Astrocyte (in vitro differentiated cells and primary cell): ENCODE measurements around the gene ZNRF2. TPM values are rescaled to one million over a fixed set of nuclear protein-coding genes. Genes with fewer than 3 reads are reported as not detected.
A peak's percentile ranks its signal among the peaks of the same experiment; 100 is the strongest.

Experiments
- DNase-seq: peaks from one replicate; pipeline ENCODE4 v3.0.0-alpha.2; 2010; ENCODE audit warnings: low read depth
- FAIRE-seq: peaks from 2 replicates; lab custom pipeline; 2011; peaks lifted over from hg19 to GRCh38; lab: Jason Lieb, UNC
- H2AFZ ChIP-seq: 2 replicates; pipeline ENCODE4 v1.6.0; 2012; ENCODE audit warnings: low read depth, low read length, inconsistent platforms
- H3K27ac ChIP-seq: 2 replicates; pipeline ENCODE4 v1.5.1; 2011; ENCODE audit warnings: low read depth, low read length, inconsistent platforms
- H3K27me3 ChIP-seq: 2 replicates; pipeline ENCODE4 v1.6.0; 2011; ENCODE audit warnings: low read length, inconsistent platforms; ENCODE audit not compliant: insufficient read depth
- H3K36me3 ChIP-seq: 2 replicates; pipeline ENCODE4 v1.5.1; 2011; ENCODE audit warnings: low read length, inconsistent platforms; ENCODE audit not compliant: insufficient read depth
- H3K4me1 ChIP-seq: 2 replicates; pipeline ENCODE4 v1.5.1; 2011; ENCODE audit warnings: low read length, inconsistent platforms; ENCODE audit not compliant: insufficient read depth
- H3K4me2 ChIP-seq: 2 replicates; pipeline ENCODE4 v1.6.0; 2012; ENCODE audit warnings: low read length, inconsistent platforms
- H3K4me3 ChIP-seq: 2 replicates; pipeline ENCODE4 v1.5.1; 2011; ENCODE audit warnings: low read depth, mild to moderate bottlenecking, low read length, inconsistent platforms; ENCODE audit not compliant: insufficient read depth
- H3K79me2 ChIP-seq: 2 replicates; pipeline ENCODE4 v1.6.0; 2012; ENCODE audit warnings: mild to moderate bottlenecking, low read length, inconsistent platforms; ENCODE audit not compliant: insufficient read depth
- H3K9ac ChIP-seq: 2 replicates; pipeline ENCODE4 v1.6.0; 2012; ENCODE audit warnings: mild to moderate bottlenecking, low read length, inconsistent platforms
- H3K9me3 ChIP-seq: 2 replicates; pipeline ENCODE4 v1.5.1; 2012; ENCODE audit warnings: low read depth, mild to moderate bottlenecking, low read length, inconsistent platforms; ENCODE audit not compliant: insufficient read depth
- H4K20me1 ChIP-seq: 2 replicates; pipeline ENCODE4 v1.6.0; 2012; ENCODE audit warnings: low read length, inconsistent platforms; ENCODE audit not compliant: insufficient read depth
- H3K27ac Mint-ChIP-seq: one replicate; pipeline ENCODE4 v1.8.0; 2021; ENCODE audit warnings: mild to moderate bottlenecking, mixed read lengths; ENCODE audit not compliant: unreplicated experiment
- H3K27me3 Mint-ChIP-seq: one replicate; pipeline ENCODE4 v1.8.0; 2021; ENCODE audit warnings: low read depth, mixed read lengths; ENCODE audit not compliant: unreplicated experiment
- H3K36me3 Mint-ChIP-seq: one replicate; pipeline ENCODE4 v1.8.0; 2021; ENCODE audit warnings: low read depth, mixed read lengths; ENCODE audit not compliant: unreplicated experiment
- H3K4me1 Mint-ChIP-seq: one replicate; pipeline ENCODE4 v1.8.0; 2021; ENCODE audit warnings: low read depth, mixed read lengths; ENCODE audit not compliant: unreplicated experiment
- H3K4me3 Mint-ChIP-seq: one replicate; pipeline ENCODE4 v1.8.0; 2021; ENCODE audit warnings: mild to moderate bottlenecking, moderate library complexity, mixed read lengths; ENCODE audit not compliant: unreplicated experiment
- H3K9me3 Mint-ChIP-seq: one replicate; pipeline ENCODE4 v1.8.0; 2021; ENCODE audit warnings: mild to moderate bottlenecking, mixed read lengths; ENCODE audit not compliant: unreplicated experiment
- EZH2 ChIP-seq: IDR thresholded peaks from 2 replicates; pipeline ENCODE4 v1.6.1; 2012; ENCODE audit warnings: mild to moderate bottlenecking, low read length, inconsistent platforms; ENCODE audit not compliant: insufficient read depth
- total RNA-seq: library from RNA; stranded (reverse); gene quantifications from 2 replicates; pipeline ENCODE4 v1.2.1, GENCODE V29; 2021
- TF ChIP-seq, protein P1 (sequence below): IDR thresholded peaks from 2 replicates; pipeline ENCODE4 v1.5.1; 2011; ENCODE audit warnings: low read depth, mild to moderate bottlenecking, inconsistent platforms, low read length, moderate library complexity; ENCODE audit not compliant: insufficient read depth

The ZNRF2 gene
- total RNA-seq, 1 donor from 2014 or later, result 9.9 TPM

DNA sequence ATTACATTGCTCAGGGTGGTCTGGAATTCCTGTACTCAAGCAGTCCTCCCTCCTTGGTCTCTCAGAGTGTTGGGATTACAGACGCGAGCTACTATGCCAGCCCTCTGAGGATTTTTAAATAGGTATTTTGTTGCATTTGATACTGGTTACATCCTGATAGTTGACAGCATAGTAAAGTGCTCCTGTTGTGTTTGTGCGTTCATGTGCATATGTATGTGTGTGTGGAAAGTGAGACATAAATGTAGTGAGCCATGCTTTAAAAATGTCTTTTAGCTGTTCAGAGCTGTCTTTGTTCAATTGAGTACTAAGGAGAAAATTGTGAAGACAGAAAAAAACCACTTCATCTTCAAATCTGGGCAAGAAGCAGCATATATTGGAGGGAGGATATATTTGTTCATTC, 27.8 kb downstream of the ZNRF2 start:
- peaks cover 21% of the 10 kb centered on the region for H3K4me1 Mint-ChIP-seq
- no peak overlapping the region for H3K4me3 Mint-ChIP-seq
- no peaks in the 10 kb centered on the region for H3K36me3 Mint-ChIP-seq
- Histone ChIP-seq H3K36me3 (no peaks in the 10 kb centered on the region), H3K9ac (no peak overlapping the region), H3K9me3 (no peaks in the 10 kb centered on the region), H3K27me3 (no peaks in the 10 kb centered on the region), H3K79me2 (no peaks in the 10 kb centered on the region), H3K4me1 (no peaks in the 10 kb centered on the region), H3K27ac (no peak overlapping the region), H4K20me1 (no peaks in the 10 kb centered on the region), H3K4me3 (no peak overlapping the region), H3K4me2 (no peak overlapping the region), H2AFZ (no peak overlapping the region)
- TF ChIP-seq EZH2, result no peak
- TF ChIP-seq, protein P1, sequence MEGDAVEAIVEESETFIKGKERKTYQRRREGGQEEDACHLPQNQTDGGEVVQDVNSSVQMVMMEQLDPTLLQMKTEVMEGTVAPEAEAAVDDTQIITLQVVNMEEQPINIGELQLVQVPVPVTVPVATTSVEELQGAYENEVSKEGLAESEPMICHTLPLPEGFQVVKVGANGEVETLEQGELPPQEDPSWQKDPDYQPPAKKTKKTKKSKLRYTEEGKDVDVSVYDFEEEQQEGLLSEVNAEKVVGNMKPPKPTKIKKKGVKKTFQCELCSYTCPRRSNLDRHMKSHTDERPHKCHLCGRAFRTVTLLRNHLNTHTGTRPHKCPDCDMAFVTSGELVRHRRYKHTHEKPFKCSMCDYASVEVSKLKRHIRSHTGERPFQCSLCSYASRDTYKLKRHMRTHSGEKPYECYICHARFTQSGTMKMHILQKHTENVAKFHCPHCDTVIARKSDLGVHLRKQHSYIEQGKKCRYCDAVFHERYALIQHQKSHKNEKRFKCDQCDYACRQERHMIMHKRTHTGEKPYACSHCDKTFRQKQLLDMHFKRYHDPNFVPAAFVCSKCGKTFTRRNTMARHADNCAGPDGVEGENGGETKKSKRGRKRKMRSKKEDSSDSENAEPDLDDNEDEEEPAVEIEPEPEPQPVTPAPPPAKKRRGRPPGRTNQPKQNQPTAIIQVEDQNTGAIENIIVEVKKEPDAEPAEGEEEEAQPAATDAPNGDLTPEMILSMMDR, result no peak
- H3K27ac Mint-ChIP-seq, result peak overlapping the region; percentile 2
- peak; percentile 22 for DNase-seq
- FAIRE-seq, result no peak
- H3K27me3 Mint-ChIP-seq, result no peaks in the 10 kb centered on the region
- no peaks in the 10 kb centered on the region for H3K9me3 Mint-ChIP-seq

DNA sequence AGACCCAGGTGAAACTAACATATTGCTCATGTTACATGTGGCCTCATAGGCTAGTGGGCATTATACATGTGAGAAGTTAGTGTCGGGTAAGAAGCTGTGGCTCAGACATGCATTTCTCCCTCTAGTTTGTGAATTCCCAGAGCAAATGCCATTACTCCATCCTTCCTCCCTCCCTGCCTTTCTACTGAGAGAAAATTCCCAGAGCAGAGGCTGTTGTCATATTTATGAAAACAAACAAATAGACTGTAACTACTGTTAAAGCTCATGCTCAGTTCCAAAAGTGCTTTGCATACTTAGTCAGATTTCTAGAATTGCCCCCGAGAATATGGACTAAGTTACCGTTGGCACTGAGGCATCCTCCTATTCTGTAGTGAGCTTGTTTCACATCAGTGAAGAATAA, 29.0 kb downstream of the ZNRF2 start:
- no peak overlapping the region for H3K4me2 ChIP-seq
- Mint-ChIP-seq H3K36me3 (no peaks in the 10 kb centered on the region), H3K4me1 (peaks cover 19% of the 10 kb centered on the region), H3K27me3 (no peaks in the 10 kb centered on the region), H3K27ac (peak overlapping the region; percentile 60), H3K4me3 (no peak overlapping the region), H3K9me3 (no peaks in the 10 kb centered on the region)
- H3K9me3 ChIP-seq, result no peaks in the 10 kb centered on the region
- H2AFZ ChIP-seq, result no peak overlapping the region
- no peaks in the 10 kb centered on the region for H3K4me1 ChIP-seq
- H3K27ac ChIP-seq, result no peak overlapping the region
- H3K27me3 ChIP-seq, result no peaks in the 10 kb centered on the region
- DNase-seq, result no peak
- TF ChIP-seq, protein P1, result no peak
- no peak for TF ChIP-seq EZH2
- no peaks in the 10 kb centered on the region for H4K20me1 ChIP-seq
- no peak overlapping the region for H3K4me3 ChIP-seq
- FAIRE-seq, result no peak
- H3K9ac ChIP-seq, result no peak overlapping the region
- no peaks in the 10 kb centered on the region for H3K79me2 ChIP-seq
- no peaks in the 10 kb centered on the region for H3K36me3 ChIP-seq

DNA sequence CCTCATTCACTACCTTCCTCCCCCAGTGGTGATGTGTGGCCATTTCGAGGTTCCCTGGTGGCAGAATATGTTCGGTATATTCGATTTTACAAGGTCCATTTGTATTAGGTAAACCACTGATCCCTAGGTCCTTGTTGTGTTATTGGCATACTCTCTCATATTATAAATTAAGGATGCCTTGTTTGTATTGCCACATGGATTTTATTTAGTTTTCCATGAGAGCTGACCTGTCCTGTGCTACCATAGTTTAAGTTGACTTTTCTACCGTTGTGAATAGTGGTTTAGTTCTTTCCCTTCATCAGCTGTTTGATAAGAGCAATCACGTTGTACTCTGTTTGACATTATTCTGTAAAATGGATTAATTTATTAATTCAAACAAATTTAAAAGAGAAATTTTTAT, 29.4 kb downstream of the ZNRF2 start:
- no peak overlapping the region for H2AFZ ChIP-seq
- H3K36me3 ChIP-seq, result no peaks in the 10 kb centered on the region
- no peak for DNase-seq
- Mint-ChIP-seq H3K9me3 (no peaks in the 10 kb centered on the region), H3K36me3 (no peaks in the 10 kb centered on the region), H3K4me3 (no peak overlapping the region), H3K27ac (peak overlapping the region; percentile 60), H3K27me3 (no peaks in the 10 kb centered on the region), H3K4me1 (peaks cover 23% of the 10 kb centered on the region)
- no peak for TF ChIP-seq EZH2
- TF ChIP-seq, protein P1, result no peak
- no peaks in the 10 kb centered on the region for H3K27me3 ChIP-seq
- H3K4me1 ChIP-seq, result no peaks in the 10 kb centered on the region
- H3K79me2 ChIP-seq, result no peaks in the 10 kb centered on the region
- no peaks in the 10 kb centered on the region for H3K9me3 ChIP-seq
- no peak overlapping the region for H3K27ac ChIP-seq
- H3K4me2 ChIP-seq, result no peak overlapping the region
- no peaks in the 10 kb centered on the region for H4K20me1 ChIP-seq
- no peak overlapping the region for H3K9ac ChIP-seq
- H3K4me3 ChIP-seq, result no peak overlapping the region
- FAIRE-seq, result no peak
